Vagina (tissue), 2 donors: ENCODE measurements around the gene RRP1B. TPM values are rescaled to one million over a fixed set of nuclear protein-coding genes. Genes with fewer than 3 reads are reported as not detected.
"Not testable (repeated sequence)": the region's sequence is repeated elsewhere in the genome, so short reads cannot be mapped to it uniquely, and the experiment has no call there.

Experiments
- DNase-seq, 2 donors: peaks; one replicate each; pipeline ENCODE4 v3.0.0-alpha.2; 2017; ENCODE audit errors: extremely low spot score in 2 of 2
- H3K27ac ChIP-seq: fragments of 200-600 bp; sonication (generic); one replicate; pipeline ENCODE4 v1.5.1; 2019
- H3K27me3 ChIP-seq: fragments of 200-600 bp; sonication (generic); one replicate; pipeline ENCODE4 v1.5.1; 2019
- H3K36me3 ChIP-seq, 2 donors: fragments of 200-600 bp; sonication (generic); one replicate each; pipeline ENCODE4 v1.5.1; 2017 to 2019
- H3K4me1 ChIP-seq: fragments of 200-600 bp; sonication (generic); one replicate; pipeline ENCODE4 v1.5.1; 2019
- H3K4me3 ChIP-seq, 2 donors: fragments of 200-600 bp; sonication (generic); 1 replicate in 1 of 2; 2 replicates in 1 of 2; pipeline ENCODE4 v1.5.1; 2016 to 2019
- H3K9me3 ChIP-seq: fragments of 200-600 bp; sonication (generic); one replicate; pipeline ENCODE4 v1.5.1; 2019
- CTCF ChIP-seq, 3 experiments: fragments of 450-650 bp in 2 of 3; fragments of 200-600 bp in 1 of 3; sonication (generic) in 1 of 3; IDR thresholded peaks; one replicate each; pipeline ENCODE4 v1.5.1; 2017 to 2019; ENCODE audit warnings: antibody characterized with exemption in 3 of 3, mild to moderate bottlenecking in 2 of 3, moderate library complexity in 2 of 3
- POLR2A ChIP-seq, 2 donors: fragments of 450-650 bp; IDR thresholded peaks; one replicate each; pipeline ENCODE4 v1.6.1; 2017; ENCODE audit warnings: antibody characterized with exemption in 2 of 2, mild to moderate bottlenecking in 2 of 2, moderate library complexity in 2 of 2
- POLR2AphosphoS5 ChIP-seq, 2 donors: sonication (generic); formaldehyde crosslinking; IDR thresholded peaks; one replicate each; pipeline ENCODE4 v1.9.0; 2017; ENCODE audit warnings: antibody characterized with exemption in 2 of 2, mild to moderate bottlenecking in 2 of 2, low read depth in 1 of 2; ENCODE audit not compliant: insufficient read depth in 1 of 2
- intact Hi-C: fragments of 100-400 bp; cut with DNase I; formaldehyde crosslinking; loops from one replicate; pipeline ENCODE4 v1.15.1; 2023
- total RNA-seq: library from RNA; depleted of rRNA; stranded (reverse); fragments of >200 nt; gene quantifications from one replicate; pipeline ENCODE4 v1.2.3, GENCODE V29; 2016

Gene RRP1B
- total RNA-seq, 1 donor from 2014 or later: 18.9 TPM

DNA sequence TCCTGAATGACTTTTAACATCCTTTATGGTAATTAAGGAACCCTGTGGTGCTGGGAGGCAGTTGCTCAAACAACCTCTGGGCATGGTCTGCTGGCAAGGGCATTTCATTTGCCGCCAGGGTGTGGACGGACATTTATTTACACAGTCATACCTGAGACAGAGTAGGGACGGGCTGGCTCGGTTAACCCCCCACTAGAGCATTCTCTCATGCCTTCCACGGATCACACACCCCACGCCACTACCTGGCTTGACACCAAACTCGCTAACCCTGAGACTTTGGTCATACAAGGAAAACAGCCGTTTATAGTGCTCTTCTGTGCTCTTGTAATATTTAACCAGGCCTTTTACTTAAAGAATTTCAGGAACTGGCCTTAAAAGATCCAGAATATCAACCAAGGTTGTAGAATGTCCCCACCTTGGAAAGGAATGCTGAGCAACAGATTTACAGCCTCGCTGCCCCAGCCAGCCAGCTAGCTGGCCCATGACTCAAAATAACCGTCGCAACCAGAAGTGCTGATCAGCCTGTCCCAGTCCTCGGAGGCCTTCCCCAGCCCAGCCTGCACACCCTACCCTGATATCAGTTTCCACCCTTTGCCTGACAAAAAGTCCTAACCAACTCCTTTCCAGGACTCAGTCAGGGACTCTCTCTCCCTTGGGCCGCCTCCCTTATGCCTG lies 53.0 kb downstream of the RRP1B start:
- no peaks in the 10 kb centered on the region for H3K4me1 ChIP-seq
- DNase-seq: no peak
- H3K27me3 ChIP-seq: no peaks in the 10 kb centered on the region
- intact Hi-C loops: no loop called here
- no peaks in the 10 kb centered on the region for H3K9me3 ChIP-seq
- peak overlapping the region; percentile 26 for H3K27ac ChIP-seq
- TF ChIP-seq POLR2AphosphoS5 (IDR thresholded peaks at IDR 0.05; ENCODE audit: insufficient read depth in 1 of 2, low read depth in 1 of 2) (peak in 1 of 2 donors; percentile 10), POLR2A (IDR thresholded peaks at IDR 0.05) (no peak), CTCF (IDR thresholded peaks at IDR 0.05) (no peak)
- H3K36me3 ChIP-seq: no peaks in the 10 kb centered on the region
- no peak overlapping the region for H3K4me3 ChIP-seq

- intact Hi-C loops: not testable (repeated sequence)
These were observed 53.8 kb downstream of the RRP1B start for GRCh38 chr21:43713123-43713522.

DNA sequence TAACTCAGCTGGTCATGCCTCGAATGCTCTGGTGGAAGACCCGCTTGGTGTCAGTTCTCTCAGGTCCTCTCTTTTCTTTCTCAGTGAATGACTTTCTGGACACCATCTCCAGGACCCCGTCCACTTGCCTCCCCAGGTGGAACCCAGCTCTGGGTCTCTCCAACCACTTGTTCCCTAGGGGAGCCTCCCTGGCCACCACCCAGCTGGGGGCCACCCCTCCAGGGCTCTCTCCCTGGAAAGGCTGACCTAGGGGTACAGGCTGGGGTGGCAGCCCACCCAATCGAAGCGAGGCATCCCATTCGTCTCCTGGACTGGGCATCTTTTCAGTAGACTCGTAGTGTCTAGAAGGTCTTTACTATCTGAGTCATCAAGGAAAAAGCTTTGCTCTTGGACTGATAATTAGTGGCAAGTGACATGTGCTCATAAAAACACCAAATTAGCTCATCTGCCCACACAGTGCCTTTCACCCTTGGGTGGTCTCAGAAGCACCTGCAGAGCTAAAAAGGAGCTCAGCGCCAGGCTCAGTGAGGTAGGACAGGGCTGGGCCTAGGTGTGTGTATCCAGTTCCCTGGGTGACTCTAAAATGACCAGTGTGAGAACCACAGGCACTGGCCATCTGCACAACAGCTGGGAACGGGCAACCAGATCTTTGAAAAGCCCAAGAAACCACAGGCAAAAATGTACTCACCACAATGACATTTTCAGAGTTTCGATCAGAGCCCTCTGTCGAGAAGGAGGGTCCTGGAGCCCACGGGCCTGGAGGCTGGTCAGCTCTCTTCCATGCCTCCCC lies 57.2 kb downstream of the RRP1B start:
- H3K4me1 ChIP-seq: peaks cover 28% of the 10 kb centered on the region
- H3K36me3 ChIP-seq: no peaks in the 10 kb centered on the region
- H3K9me3 ChIP-seq: no peaks in the 10 kb centered on the region
- H3K27me3 ChIP-seq: no peaks in the 10 kb centered on the region
- intact Hi-C loops: no loop called here
- H3K4me3 ChIP-seq: no peak overlapping the region
- H3K27ac ChIP-seq: no peak overlapping the region
- DNase-seq: peak in 1 of 2 donors; percentile 85
- TF ChIP-seq POLR2AphosphoS5 (IDR thresholded peaks at IDR 0.05; ENCODE audit: insufficient read depth in 1 of 2, low read depth in 1 of 2) (no peak), CTCF (IDR thresholded peaks at IDR 0.05) (no peak), POLR2A (IDR thresholded peaks at IDR 0.05) (no peak)

More at GRCh38 chr21:43713123-43713522, 53.8 kb downstream of the RRP1B start:
- not testable (repeated sequence) for H3K9me3 ChIP-seq, H3K4me3 ChIP-seq, H3K27me3 ChIP-seq, DNase-seq, H3K4me1 ChIP-seq, H3K36me3 ChIP-seq
- peak overlapping the region; percentile 26 for H3K27ac ChIP-seq

DNA sequence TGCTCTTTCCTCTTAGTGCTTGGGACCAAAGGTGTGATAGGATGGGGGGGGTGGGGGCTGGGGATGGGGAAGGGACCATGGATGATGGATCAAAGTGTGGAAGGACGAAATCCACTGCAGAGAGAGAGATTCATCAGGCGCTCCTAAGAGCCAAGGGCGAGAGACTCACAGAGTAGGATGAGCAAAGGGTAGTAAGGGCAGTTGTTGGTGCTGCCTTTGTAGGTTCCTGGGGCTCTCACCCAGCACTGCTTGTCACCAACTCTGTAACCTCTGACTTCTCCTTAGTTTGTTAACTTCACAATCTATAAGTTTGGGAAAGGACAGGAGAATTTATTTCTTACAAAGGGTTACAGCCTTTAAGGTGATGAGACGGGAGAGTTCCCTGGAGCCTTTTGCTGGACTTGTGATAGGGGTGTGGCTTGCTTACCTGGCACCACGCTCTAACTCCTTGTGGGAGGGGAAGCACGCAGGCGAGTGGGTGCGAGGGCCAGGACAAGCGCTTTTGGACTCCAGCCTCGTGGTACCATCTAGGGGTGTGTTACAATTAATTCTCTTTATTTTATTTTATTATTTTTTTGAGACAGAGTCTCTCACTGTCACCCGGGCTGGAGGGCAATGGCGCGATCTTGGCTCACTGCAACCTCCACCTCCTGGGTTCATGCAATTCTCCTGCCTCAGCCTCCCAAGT lies 58.0 kb downstream of the RRP1B start:
- Histone ChIP-seq H3K4me3 (no peak overlapping the region), H3K9me3 (no peaks in the 10 kb centered on the region), H3K36me3 (no peaks in the 10 kb centered on the region), H3K4me1 (peaks cover 36% of the 10 kb centered on the region), H3K27me3 (no peaks in the 10 kb centered on the region), H3K27ac (no peak overlapping the region)
- peak in 1 of 2 donors; percentile 85 for DNase-seq
- TF ChIP-seq POLR2A (IDR thresholded peaks at IDR 0.05): no peak
- TF ChIP-seq POLR2AphosphoS5 (IDR thresholded peaks at IDR 0.05; ENCODE audit: insufficient read depth in 1 of 2, low read depth in 1 of 2): no peak
- TF ChIP-seq CTCF (IDR thresholded peaks at IDR 0.05): no peak
- intact Hi-C loops: no loop called here

- intact Hi-C loops: no loop called here
These were observed 58.9 kb downstream of the RRP1B start for GRCh38 chr21:43717967-43718871.

More at GRCh38 chr21:43717967-43718871, 58.9 kb downstream of the RRP1B start:
- no peaks in the 10 kb centered on the region for H3K36me3 ChIP-seq
- H3K4me3 ChIP-seq: peak overlapping the region; percentile 72 to 81
- peaks cover 38% of the 10 kb centered on the region for H3K4me1 ChIP-seq
- TF ChIP-seq POLR2A (IDR thresholded peaks at IDR 0.05) (no peak), POLR2AphosphoS5 (IDR thresholded peaks at IDR 0.05; ENCODE audit: insufficient read depth in 1 of 2, low read depth in 1 of 2) (no peak), CTCF (IDR thresholded peaks at IDR 0.05) (no peak)
- no peaks in the 10 kb centered on the region for H3K27me3 ChIP-seq
- H3K9me3 ChIP-seq: no peaks in the 10 kb centered on the region
- DNase-seq: peak in 1 of 2 donors; percentile 88
- peak overlapping the region; percentile 81 for H3K27ac ChIP-seq
